ENCODE results near the gene FAM8A1. TPM values are rescaled to one million over a fixed set of nuclear protein-coding genes. Genes with fewer than 3 reads are reported as not detected.

FAM8A1 gene, protein sequence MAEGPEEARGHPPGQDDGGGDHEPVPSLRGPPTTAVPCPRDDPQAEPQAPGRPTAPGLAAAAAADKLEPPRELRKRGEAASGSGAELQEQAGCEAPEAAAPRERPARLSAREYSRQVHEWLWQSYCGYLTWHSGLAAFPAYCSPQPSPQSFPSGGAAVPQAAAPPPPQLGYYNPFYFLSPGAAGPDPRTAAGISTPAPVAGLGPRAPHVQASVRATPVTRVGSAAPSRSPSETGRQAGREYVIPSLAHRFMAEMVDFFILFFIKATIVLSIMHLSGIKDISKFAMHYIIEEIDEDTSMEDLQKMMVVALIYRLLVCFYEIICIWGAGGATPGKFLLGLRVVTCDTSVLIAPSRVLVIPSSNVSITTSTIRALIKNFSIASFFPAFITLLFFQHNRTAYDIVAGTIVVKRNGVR
- total RNA-seq: 11.3 and 11.5 TPM in 2 replicates
- 4.3 and 4.8 TPM in 2 replicates for polyA plus RNA-seq
- 4.2 and 4.8 TPM in 2 replicates for polyA plus RNA-seq (2011; cell fraction: cytosol; rRNA removed)
- 5.7 and 7.6 TPM in 2 replicates for polyA plus RNA-seq (2011; cell fraction: nucleus; rRNA removed)
- 8.2 and 9.5 TPM in 2 replicates for polyA plus RNA-seq (2012)
- polyA minus RNA-seq: 5.5 and 5.7 TPM in 2 replicates
- 7.6 TPM for polyA minus RNA-seq (2011; cell fraction: cytosol; rRNA and poly(A)+ RNA removed)
- 4.0 and 4.5 TPM in 2 replicates for polyA minus RNA-seq (2011; cell fraction: nucleus; rRNA and poly(A)+ RNA removed)
- Bru-seq, nascent RNA: percentile 62 among the genes with signal in this experiment
- percentile 91 among the genes with signal in this experiment for BruChase-seq, experiment 1, labeled RNA remaining after a 6-hour chase
- percentile 86 among the genes with signal in this experiment for BruChase-seq, experiment 2, labeled RNA remaining after a 2-hour chase
- long read RNA-seq, full-length matches to known transcripts: 14 of 16 reads
- long read RNA-seq, partial matches to known transcripts: 0 of 16 reads
- long read RNA-seq, other reads (novel, unspliced or antisense): 2 of 16 reads

DNA sequence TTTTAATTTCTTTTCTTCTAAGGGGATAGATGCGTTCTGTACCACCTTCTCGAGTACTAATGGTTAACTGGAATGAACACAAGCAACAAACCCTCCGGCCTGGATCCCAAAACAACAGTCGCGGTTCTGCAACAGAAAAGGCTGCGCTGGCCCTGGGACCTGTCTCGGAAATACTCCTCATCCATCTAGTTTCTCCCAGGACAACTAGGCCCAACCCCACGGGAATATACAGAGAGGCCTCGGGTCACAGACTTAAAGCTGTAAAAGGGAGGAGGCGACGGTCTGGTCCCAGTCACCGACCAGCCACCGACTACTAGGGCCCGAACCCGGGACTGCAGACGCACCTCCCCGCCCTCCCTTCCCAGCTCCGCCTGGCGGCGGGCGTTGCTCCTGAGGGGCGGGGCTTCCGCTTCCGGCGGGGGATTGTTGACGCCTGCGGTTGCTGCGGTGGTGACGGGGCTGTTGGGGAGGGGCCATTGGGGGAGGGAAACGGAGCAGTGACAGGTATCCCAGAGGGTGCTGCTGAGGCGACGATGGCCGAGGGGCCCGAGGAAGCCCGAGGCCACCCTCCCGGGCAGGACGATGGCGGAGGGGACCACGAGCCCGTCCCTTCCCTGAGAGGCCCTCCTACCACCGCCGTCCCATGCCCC is at the start of gene FAM8A1:
Gene FAM8A1 (plus strand): TSS at position 426 of the 650 bp plus-strand sequence. CDS start 108 bp downstream, at position 534.
- peak within 1 kb of the TSS; percentile 42 to 94 (median 91) for H3K4me3 ChIP-seq (replicated peaks in 1 of 3; ENCODE audit: insufficient read depth in 1 of 3, low read depth in 1 of 3, low read length in 3 of 3)
- H3K4me1 ChIP-seq (ENCODE audit: control insufficient read depth, extremely low read depth, insufficient read depth, low read length): peaks cover 5% of the 10 kb centered on the region
- H3K79me2 ChIP-seq (ENCODE audit: control insufficient read depth, insufficient read depth, low read length): no peaks in the 10 kb centered on the region
- DNase-seq (ENCODE audit: low read depth, low spot score) (peak; percentile 84), FAIRE-seq (peak; percentile 79)
- H3K9me3 ChIP-seq (replicated peaks; ENCODE audit: control insufficient read depth, insufficient read depth, low read length): no peaks in the 10 kb centered on the region
- intact Hi-C loops (cut with micrococcal nuclease): loop anchor here (1.0 to 5.0 kb wide), 2 partner anchors 106 to 202 kb away; partner anchors contain the start of gene NUP153
- no peaks in the 10 kb centered on the region for H3K27me3 ChIP-seq (ENCODE audit: control insufficient read depth in 2 of 2, insufficient read depth in 2 of 2, low read length in 2 of 2)
- ChIA-PET POLR2A (interaction anchor here (0.6 to 1.3 kb wide), 4 partner anchors 102 to 555 kb away, joined by 3 to 5 read pairs (median 4); partner anchors contain the start of genes NUP153 and TPMT), CTCF (interaction anchor here (0.6 to 1.9 kb wide), 8 partner anchors 10 to 409 kb away, joined by 3 to 17 read pairs (median 4); no protein-coding TSS in a partner anchor)
- H3K9ac ChIP-seq (replicated peaks; ENCODE audit: extremely low read depth, insufficient read depth, low read length): peak within 1 kb of the TSS; percentile 83
- peak within 1 kb of the TSS; percentile 84 for H3K27ac ChIP-seq (ENCODE audit: insufficient read depth, low read depth, low read length)
- TF ChIP-seq EZH2 (IDR thresholded peaks at IDR 0.05; ENCODE audit: borderline replicate concordance, low read depth, low read length, severe bottlenecking) (no peak), JUN (IDR thresholded peaks at IDR 0.05; ENCODE audit: borderline replicate concordance, insufficient read depth, insufficient read length, low read depth) (no peak), MYC (IDR thresholded peaks at IDR 0.05; ENCODE audit: low read depth, low read length) (no peak), FOS (IDR thresholded peaks at IDR 0.05; ENCODE audit: borderline replicate concordance, insufficient read depth, low read length) (no peak), CTCF (IDR thresholded peaks at IDR 0.05; ENCODE audit: extremely low read depth in 1 of 2, insufficient read depth in 1 of 2, low read depth in 1 of 2, low read length in 2 of 2) (peak in 1 of 2 donors; percentile 69), POLR2A (IDR thresholded peaks at IDR 0.05; ENCODE audit: low read depth, low read length) (peak; percentile 62), GATA2 (IDR thresholded peaks at IDR 0.05; ENCODE audit: insufficient read depth, insufficient read length, low read depth, low read length) (no peak), POLR2AphosphoS5 (IDR thresholded peaks at IDR 0.05; ENCODE audit: insufficient read depth, low read depth, low read length) (peak; percentile 74)
- TF ChIP-seq, protein P1, sequence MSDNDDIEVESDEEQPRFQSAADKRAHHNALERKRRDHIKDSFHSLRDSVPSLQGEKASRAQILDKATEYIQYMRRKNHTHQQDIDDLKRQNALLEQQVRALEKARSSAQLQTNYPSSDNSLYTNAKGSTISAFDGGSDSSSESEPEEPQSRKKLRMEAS (IDR thresholded peaks at IDR 0.05; ENCODE audit: insufficient read depth, insufficient read length): no peak
- H2AFZ ChIP-seq (ENCODE audit: low read depth, low read length): peak within 1 kb of the TSS; percentile 99
- H3K9me1 ChIP-seq (replicated peaks; ENCODE audit: control insufficient read depth, extremely low read depth, insufficient read depth, low read length): no peaks in the 10 kb centered on the region
- H3K36me3 ChIP-seq (ENCODE audit: control insufficient read depth in 2 of 2, extremely low read depth in 1 of 2, insufficient read depth in 2 of 2, low read length in 2 of 2): no peaks in the 10 kb centered on the region
- dilution Hi-C loops (cut with MboI; ENCODE audit: extremely low pct_ligation_motif_present, low sequenced_read_pairs): no loop called here
- no peaks in the 10 kb centered on the region for H4K20me1 ChIP-seq (replicated peaks; ENCODE audit: control insufficient read depth, extremely low read depth, insufficient read depth, low read length)
- BruUV-seq (replicated peaks): TSS peak; percentile 57
- peak within 1 kb of the TSS; percentile 66 for H3K4me2 ChIP-seq (ENCODE audit: insufficient read depth, low read length)
